ENCODE data around the gene MBLAC1. TPM values are rescaled to one million over a fixed set of nuclear protein-coding genes. Genes with fewer than 3 reads are reported as not detected.
A peak's percentile ranks its signal among the peaks of the same experiment; 100 is the strongest.

MBLAC1 gene
- total RNA-seq, 1 experiment from 2014 or later, result 3.5 TPM

GRCh38 chr7:100126239-100126930 lies 382 bp upstream of the MBLAC1 start:
- POLR2A ChIA-PET, result interaction anchor here (0.6 to 2.3 kb wide), 6 partner anchors 15 to 529 kb away, joined by 3 to 21 read pairs (median 3); partner anchors contain the start of genes AP4M1, LAMTOR4, MCM7 and TMEM225B
- TF ChIP-seq MAX (CRISPR knock-in tag; IDR thresholded peaks at IDR 0.05), result no peak
- TF ChIP-seq, protein P1, sequence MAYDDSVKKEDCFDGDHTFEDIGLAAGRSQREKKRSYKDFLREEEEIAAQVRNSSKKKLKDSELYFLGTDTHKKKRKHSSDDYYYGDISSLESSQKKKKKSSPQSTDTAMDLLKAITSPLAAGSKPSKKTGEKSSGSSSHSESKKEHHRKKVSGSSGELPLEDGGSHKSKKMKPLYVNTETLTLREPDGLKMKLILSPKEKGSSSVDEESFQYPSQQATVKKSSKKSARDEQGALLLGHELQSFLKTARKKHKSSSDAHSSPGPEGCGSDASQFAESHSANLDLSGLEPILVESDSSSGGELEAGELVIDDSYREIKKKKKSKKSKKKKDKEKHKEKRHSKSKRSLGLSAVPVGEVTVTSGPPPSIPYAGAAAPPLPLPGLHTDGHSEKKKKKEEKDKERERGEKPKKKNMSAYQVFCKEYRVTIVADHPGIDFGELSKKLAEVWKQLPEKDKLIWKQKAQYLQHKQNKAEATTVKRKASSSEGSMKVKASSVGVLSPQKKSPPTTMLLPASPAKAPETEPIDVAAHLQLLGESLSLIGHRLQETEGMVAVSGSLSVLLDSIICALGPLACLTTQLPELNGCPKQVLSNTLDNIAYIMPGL (CRISPR knock-in tag; IDR thresholded peaks at IDR 0.05), result no peak
- no peak for TF ChIP-seq FOXJ3 (CRISPR knock-in tag; IDR thresholded peaks at IDR 0.05; ENCODE audit: borderline replicate concordance)
- TF ChIP-seq ZNF263 (CRISPR knock-in tag; IDR thresholded peaks at IDR 0.05; ENCODE audit: low read depth), result no peak
- TF ChIP-seq NR3C1 (CRISPR knock-in tag; conservative IDR thresholded peaks at IDR 0.05; ENCODE audit: low read depth), result no peak
- no peak for TF ChIP-seq ZNF416 (CRISPR knock-in tag; IDR thresholded peaks at IDR 0.05)
- TF ChIP-seq FOXK1 (CRISPR knock-in tag; IDR thresholded peaks at IDR 0.05), result 0 out of 2 replicates have a peak, but pooled peaks have one; percentile 13
- no peak for TF ChIP-seq HMGA2 (CRISPR knock-in tag; IDR thresholded peaks at IDR 0.05)
- no peak for TF ChIP-seq ELF4 (CRISPR knock-in tag; IDR thresholded peaks at IDR 0.05; ENCODE audit: low read depth)
- TF ChIP-seq ZNF121 (CRISPR knock-in tag; IDR thresholded peaks at IDR 0.05), result peak; percentile 54; the same call in 1 of the 2 replicates
- TF ChIP-seq NFYB (CRISPR knock-in tag; conservative IDR thresholded peaks at IDR 0.05; ENCODE audit: low read depth), result 0 out of 2 replicates have a peak, but pooled peaks have one; percentile 7
- 0 out of 2 replicates have a peak, but pooled peaks have one; percentile 53 for TF ChIP-seq E2F5 (CRISPR knock-in tag; IDR thresholded peaks at IDR 0.05)
- 0 out of 2 replicates have a peak, but pooled peaks have one; percentile 47 for TF ChIP-seq NFE2L1 (CRISPR knock-in tag; IDR thresholded peaks at IDR 0.05)
- TF ChIP-seq ZNF423 (CRISPR knock-in tag; IDR thresholded peaks at IDR 0.05), result no peak
- TF ChIP-seq ZBTB43 (CRISPR knock-in tag; IDR thresholded peaks at IDR 0.05), result no peak; the same call in 1 of the 2 replicates
- no peak for TF ChIP-seq ATF1 (CRISPR knock-in tag; IDR thresholded peaks at IDR 0.05)
- peak; percentile 4; the same call in 1 of the 2 replicates for ATAC-seq
- Mint-ChIP-seq H3K36me3 (peaks cover 2% of the 10 kb centered on the region; the same call in 1 of the 2 replicates), H3K4me3 (peak overlapping the region; percentile 99), H3K4me1 (peaks cover 18% of the 10 kb centered on the region), H3K9me3 (no peaks in the 10 kb centered on the region), H3K27me3 (ENCODE audit: low read depth) (peaks cover 15% of the 10 kb centered on the region), H3K27ac (peak overlapping the region; percentile 99)
- CTCF ChIA-PET, result interaction anchor here (0.6 to 2.1 kb wide), 5 partner anchors 13 to 702 kb away, joined by 3 to 5 read pairs (median 3); partner anchors contain the start of gene AP4M1
- no peak for DNase-seq (ENCODE audit: low spot score)

GRCh38 chr7:100127866-100128636 lies 1.3 kb downstream of the MBLAC1 start:
- DNase-seq (ENCODE audit: low spot score) (peak; percentile 43), ATAC-seq (peak; percentile 27)
- H3K4me1 Mint-ChIP-seq, result peaks cover 14% of the 10 kb centered on the region
- no peaks in the 10 kb centered on the region for H3K36me3 Mint-ChIP-seq
- H3K27ac Mint-ChIP-seq, result no peak overlapping the region
- POLR2A ChIA-PET, result interaction anchor here (1.0 kb wide), 1 partner anchor 27 kb away, joined by 9 read pairs; the partner anchor contains the start of genes AP4M1 and MCM7
- TF ChIP-seq SOX15 (CRISPR knock-in tag; IDR thresholded peaks at IDR 0.05), result no peak
- 0 out of 2 replicates have a peak, but pooled peaks have one; percentile 3 for TF ChIP-seq FOXK1 (CRISPR knock-in tag; IDR thresholded peaks at IDR 0.05)
- no peak for TF ChIP-seq ATF1 (CRISPR knock-in tag; IDR thresholded peaks at IDR 0.05)
- TF ChIP-seq GTF2I (CRISPR knock-in tag; conservative IDR thresholded peaks at IDR 0.05), result no peak
- TF ChIP-seq, protein P2, sequence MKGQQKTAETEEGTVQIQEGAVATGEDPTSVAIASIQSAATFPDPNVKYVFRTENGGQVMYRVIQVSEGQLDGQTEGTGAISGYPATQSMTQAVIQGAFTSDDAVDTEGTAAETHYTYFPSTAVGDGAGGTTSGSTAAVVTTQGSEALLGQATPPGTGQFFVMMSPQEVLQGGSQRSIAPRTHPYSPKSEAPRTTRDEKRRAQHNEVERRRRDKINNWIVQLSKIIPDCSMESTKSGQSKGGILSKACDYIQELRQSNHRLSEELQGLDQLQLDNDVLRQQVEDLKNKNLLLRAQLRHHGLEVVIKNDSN (CRISPR knock-in tag; IDR thresholded peaks at IDR 0.05), result 0 out of 2 replicates have a peak, but pooled peaks have one; percentile 13
- CTCF ChIA-PET, result interaction anchor here (0.6 to 1.0 kb wide), 4 partner anchors 19 to 40 kb away, joined by 3 read pairs; partner anchors contain the start of genes GAL3ST4 and LAMTOR4
- peaks cover 15% of the 10 kb centered on the region for H3K27me3 Mint-ChIP-seq (ENCODE audit: low read depth)
- peak overlapping the region; percentile 77 for H3K4me3 Mint-ChIP-seq
- H3K9me3 Mint-ChIP-seq, result no peaks in the 10 kb centered on the region
